ENCODE data around the gene FAM13A.

GRCh38 chr4:88713782-88714181 is 343.2 kb downstream of the FAM13A start:
- no peak for TF ChIP-seq CTCF (IDR thresholded peaks at IDR 0.05; ENCODE audit: insufficient read depth, low read length)
- TF ChIP-seq GABPA (IDR thresholded peaks at IDR 0.05; ENCODE audit: low read depth), result no peak
- TF ChIP-seq POLR2AphosphoS5 (IDR thresholded peaks at IDR 0.05; ENCODE audit: low read depth), result no peak

All from HL-60 (cell line).